CD4-positive, alpha-beta T cell treated with Interleukin-15 for 1 hour (primary cell): Measurements from ENCODE around the gene TBCD.

Experiments
- DNase-seq: peaks from one replicate; pipeline ENCODE4 v3.0.0-alpha.2; 2020

Gene TBCD

GRCh38 chr17:82859431-82860403 lies 107.9 kb downstream of the TBCD start:
- DNase-seq, result peak; percentile 75

- no peak for DNase-seq
Measured at GRCh38 chr17:82860606-82861392, 108.9 kb downstream of the TBCD start.

GRCh38 chr17:82861393-82861775 lies 109.5 kb downstream of the TBCD start:
- no peak for DNase-seq

- DNase-seq, result no peak
Measured at GRCh38 chr17:82862191-82862590, 110.3 kb downstream of the TBCD start.

- DNase-seq, result no peak
Measured at GRCh38 chr17:82862737-82863382, 111.0 kb downstream of the TBCD start.

GRCh38 chr17:82863383-82863940 lies 111.6 kb downstream of the TBCD start:
- no peak for DNase-seq

GRCh38 chr17:82863941-82864712 lies 112.3 kb downstream of the TBCD start:
- peak; percentile 89 for DNase-seq

GRCh38 chr17:82864713-82865248 lies 112.9 kb downstream of the TBCD start:
- DNase-seq, result no peak

- DNase-seq, result no peak
Measured at GRCh38 chr17:82865274-82865673, 113.4 kb downstream of the TBCD start.

GRCh38 chr17:82865774-82866395 lies 114.0 kb downstream of the TBCD start:
- no peak for DNase-seq

GRCh38 chr17:82866590-82867191 lies 114.8 kb downstream of the TBCD start:
- no peak for DNase-seq

- DNase-seq, result no peak
Measured at GRCh38 chr17:82867763-82868325, 116.0 kb downstream of the TBCD start.

- DNase-seq, result no peak
Measured at GRCh38 chr17:82868715-82869131, 116.9 kb downstream of the TBCD start.

- no peak for DNase-seq
Measured at GRCh38 chr17:82869536-82869935, 117.7 kb downstream of the TBCD start.

GRCh38 chr17:82870091-82870491 lies 118.2 kb downstream of the TBCD start:
- no peak for DNase-seq

- no peak for DNase-seq
Measured at GRCh38 chr17:82870541-82870940, 118.7 kb downstream of the TBCD start.

GRCh38 chr17:82871056-82871775 lies 119.4 kb downstream of the TBCD start:
- peak; percentile 76 for DNase-seq

GRCh38 chr17:82871776-82872561 lies 120.1 kb downstream of the TBCD start:
- DNase-seq, result no peak
